Esophagus squamous epithelium (tissue), 5 donors: Measurements from ENCODE around the gene VSTM2L. TPM values are rescaled to one million over a fixed set of nuclear protein-coding genes. Genes with fewer than 3 reads are reported as not detected.

Source experiments
- DNase-seq: peaks from one replicate; lab custom pipeline; 2025; lab: John Stamatoyannopoulos, UW
- H3K27ac ChIP-seq, 4 donors: fragments of 200-600 bp; sonication (generic); one replicate each; pipeline ENCODE4 v1.5.1; 2016 to 2019; ENCODE audit warnings: mild to moderate bottlenecking in 1 of 4
- H3K27me3 ChIP-seq, 4 donors: fragments of 200-600 bp; sonication (generic); 1 replicate in 3 of 4; 2 replicates in 1 of 4; pipeline versions ENCODE4 v1.5.1 to v1.6.0; 2017 to 2021; ENCODE audit warnings: antibody characterized with exemption in 1 of 4
- H3K36me3 ChIP-seq, 3 donors: fragments of 200-600 bp; sonication (generic); one replicate each; pipeline ENCODE4 v1.5.1; 2016 to 2019
- H3K4me1 ChIP-seq, 3 donors: fragments of 200-600 bp; sonication (generic); one replicate each; pipeline ENCODE4 v1.5.1; 2017 to 2019
- H3K4me3 ChIP-seq, 4 donors: fragments of 200-600 bp; sonication (generic); 1 replicate in 3 of 4; 2 replicates in 1 of 4; pipeline ENCODE4 v1.5.1; 2016 to 2019; ENCODE audit warnings: mild to moderate bottlenecking in 2 of 4, moderate library complexity in 1 of 4
- H3K9me3 ChIP-seq, 3 donors: fragments of 200-600 bp; sonication (generic); one replicate each; pipeline ENCODE4 v1.5.1; 2016 to 2019
- CTCF ChIP-seq, 6 experiments: fragments of 450-650 bp in 4 of 6; fragments of 200-600 bp in 2 of 6; sonication (generic) in 2 of 6; IDR thresholded peaks; one replicate each; pipeline ENCODE4 v1.5.1; 2016 to 2019; ENCODE audit warnings: antibody characterized with exemption in 6 of 6, mild to moderate bottlenecking in 4 of 6, moderate library complexity in 4 of 6
- POLR2A ChIP-seq, 4 donors: fragments of 450-650 bp; IDR thresholded peaks; one replicate each; pipeline ENCODE4 v1.6.1; 2017; ENCODE audit warnings: antibody characterized with exemption in 4 of 4, mild to moderate bottlenecking in 4 of 4, moderate library complexity in 3 of 4
- WGBS, 2 donors: methylation state at CpG; one replicate each; pipeline ENCODE4 v1.1.5; 2018; 5-methylcytosine and 5-hydroxymethylcytosine counted together
- intact Hi-C: fragments of 100-400 bp; cut with DNase I; formaldehyde crosslinking; loops from one replicate; pipeline ENCODE4 v1.15.0; 2022
- total RNA-seq, 4 donors: library from RNA; depleted of rRNA; stranded (reverse); fragments of >200 nt; gene quantifications; one replicate each; pipeline ENCODE4 v1.1.0, GENCODE V29; 2016
- donor health status: DM: yes; HTN: yes; CAD: no.

Gene VSTM2L
- total RNA-seq, 4 donors from 2014 or later, result 0.38 to 2.6 (median 0.68) TPM

- Histone ChIP-seq H3K36me3 (peaks cover 0 to 12% (median 0%) of the 10 kb centered on the region in 3 donors), H3K9me3 (no peaks in the 10 kb centered on the region), H3K4me3 (no peak overlapping the region), H3K4me1 (peaks cover 0 to 18% (median 0%) of the 10 kb centered on the region in 3 donors), H3K27me3 (peaks cover 0 to 12% (median 0%) of the 10 kb centered on the region in 4 donors), H3K27ac (no peak overlapping the region)
- intact Hi-C loops, result no loop called here
- TF ChIP-seq POLR2A (IDR thresholded peaks at IDR 0.05) (no peak), CTCF (IDR thresholded peaks at IDR 0.05) (no peak)
- DNase-seq, result no peak
- 100% methylated on average over 1 of the region's 1 CpG for WGBS, 2 donors
These were observed 23.1 kb upstream of the VSTM2L start for GRCh38 chr20:37879843-37880242.

GRCh38 chr20:37880726-37881591 lies 22.0 kb upstream of the VSTM2L start:
- DNase-seq, result no peak
- 56 to 59% methylated on average over 15 to 18 of the region's 18 CpGs for WGBS, 2 donors
- TF ChIP-seq CTCF (IDR thresholded peaks at IDR 0.05) (no peak), POLR2A (IDR thresholded peaks at IDR 0.05) (no peak)
- H3K27ac ChIP-seq, result no peak overlapping the region
- intact Hi-C loops, result no loop called here
- H3K27me3 ChIP-seq, result peaks cover 0 to 12% (median 0%) of the 10 kb centered on the region in 4 donors
- H3K36me3 ChIP-seq, result peaks cover 0 to under 1% (median 0%) of the 10 kb centered on the region in 3 donors
- no peaks in the 10 kb centered on the region for H3K9me3 ChIP-seq
- H3K4me1 ChIP-seq, result peaks cover 0 to 18% (median 0%) of the 10 kb centered on the region in 3 donors
- H3K4me3 ChIP-seq, result no peak overlapping the region

GRCh38 chr20:37881601-37882343 lies 21.2 kb upstream of the VSTM2L start:
- Histone ChIP-seq H3K4me1 (peaks cover 0 to 18% (median 0%) of the 10 kb centered on the region in 3 donors), H3K9me3 (no peaks in the 10 kb centered on the region), H3K4me3 (no peak overlapping the region), H3K36me3 (no peaks in the 10 kb centered on the region), H3K27ac (no peak overlapping the region), H3K27me3 (peaks cover 0 to 20% (median 0%) of the 10 kb centered on the region in 4 donors)
- TF ChIP-seq POLR2A (IDR thresholded peaks at IDR 0.05) (no peak), CTCF (IDR thresholded peaks at IDR 0.05) (no peak)
- 64 to 76% methylated on average over 13 of the region's 22 CpGs for WGBS, 2 donors
- no peak for DNase-seq
- intact Hi-C loops, result no loop called here

- Histone ChIP-seq H3K4me3 (no peak overlapping the region), H3K9me3 (no peaks in the 10 kb centered on the region), H3K27me3 (peaks cover 0 to 30% (median 0%) of the 10 kb centered on the region in 4 donors), H3K27ac (no peak overlapping the region), H3K36me3 (no peaks in the 10 kb centered on the region), H3K4me1 (peaks cover 0 to 18% (median 0%) of the 10 kb centered on the region in 3 donors)
- TF ChIP-seq CTCF (IDR thresholded peaks at IDR 0.05) (no peak), POLR2A (IDR thresholded peaks at IDR 0.05) (no peak)
- intact Hi-C loops, result no loop called here
- DNase-seq, result no peak
- WGBS, 2 donors, result 71 to 78% methylated on average over 8 to 11 of the region's 16 CpGs
These were observed 19.8 kb upstream of the VSTM2L start for GRCh38 chr20:37882961-37883712.
